H9 (cell line): ENCODE results near the gene SLCO6A1. TPM values are rescaled to one million over a fixed set of nuclear protein-coding genes. Genes with fewer than 3 reads are reported as not detected.

ENCODE experiments used
- DNase-seq: peaks from one replicate; pipeline ENCODE4 v3.0.0-alpha.2; 2017
- H2AFZ ChIP-seq: one replicate; pipeline ENCODE4 v1.6.1; 2013; ENCODE audit warnings: mild to moderate bottlenecking, low read length, control low read depth, moderate library complexity
- H2AK5ac ChIP-seq: 2 replicates; pipeline ENCODE4 v1.6.1; 2013; ENCODE audit warnings: low read length, control low read depth, mixed read lengths; ENCODE audit not compliant: insufficient read length
- H2BK120ac ChIP-seq: one replicate; pipeline ENCODE4 v1.6.1; 2013; ENCODE audit warnings: low read depth, mild to moderate bottlenecking, low read length, control low read depth, inconsistent platforms; ENCODE audit not compliant: poor library complexity, severe bottlenecking
- H2BK12ac ChIP-seq: 2 replicates; pipeline ENCODE4 v1.6.1; 2013; ENCODE audit warnings: low read length, control low read depth, mixed read lengths, low read depth; ENCODE audit not compliant: insufficient read length
- H2BK15ac ChIP-seq: 2 replicates; pipeline ENCODE4 v1.6.1; 2013; ENCODE audit warnings: low read depth, low read length, control low read depth
- H2BK20ac ChIP-seq: one replicate; pipeline ENCODE4 v1.6.1; 2013; ENCODE audit warnings: low read depth, mild to moderate bottlenecking, low read length, control low read depth, inconsistent platforms; ENCODE audit not compliant: poor library complexity, severe bottlenecking
- H2BK5ac ChIP-seq: 2 replicates; pipeline ENCODE4 v1.6.1; 2013; ENCODE audit warnings: low read length, control low read depth, mixed read lengths; ENCODE audit not compliant: insufficient read length
- H3K14ac ChIP-seq: 2 replicates; pipeline ENCODE4 v1.6.1; 2013; ENCODE audit warnings: low read length, control low read depth; ENCODE audit not compliant: insufficient read depth
- H3K18ac ChIP-seq: 2 replicates; pipeline ENCODE4 v1.6.1; 2013; ENCODE audit warnings: low read depth, mild to moderate bottlenecking, mixed read lengths, low read length, control low read depth; ENCODE audit not compliant: insufficient read length
- H3K23ac ChIP-seq: 2 replicates; pipeline ENCODE4 v1.6.1; 2013; ENCODE audit warnings: low read length, control low read depth, mixed read lengths, low read depth; ENCODE audit not compliant: insufficient read length
- H3K23me2 ChIP-seq: 2 replicates; pipeline ENCODE4 v1.6.1; 2013; ENCODE audit warnings: low read depth, mild to moderate bottlenecking, mixed read lengths, low read length, control low read depth; ENCODE audit not compliant: insufficient read length, poor library complexity, severe bottlenecking
- H3K27ac ChIP-seq: 2 replicates; pipeline ENCODE4 v1.5.1; 2013; ENCODE audit warnings: low read length, control low read depth, mixed read lengths, low read depth; ENCODE audit not compliant: insufficient read length
- H3K27me3 ChIP-seq: 2 replicates; pipeline ENCODE4 v1.6.1; 2013; ENCODE audit warnings: low read length, control low read depth, inconsistent platforms; ENCODE audit not compliant: insufficient read depth
- H3K4ac ChIP-seq: 2 replicates; pipeline ENCODE4 v1.6.1; 2013; ENCODE audit warnings: low read depth, mild to moderate bottlenecking, control low read depth, inconsistent platforms, low read length, moderate library complexity
- H3K4me1 ChIP-seq: 2 replicates; pipeline ENCODE4 v1.6.1; 2013; ENCODE audit warnings: low read length, control low read depth, inconsistent platforms; ENCODE audit not compliant: insufficient read depth
- H3K4me2 ChIP-seq: 2 replicates; pipeline ENCODE4 v1.6.1; 2013; ENCODE audit warnings: low read length, control low read depth, mixed read lengths; ENCODE audit not compliant: insufficient read length, insufficient read depth
- H3K56ac ChIP-seq: 2 replicates; pipeline ENCODE4 v1.6.1; 2013; ENCODE audit warnings: low read depth, mild to moderate bottlenecking, mixed read lengths, low read length, control low read depth; ENCODE audit not compliant: insufficient read length
- H3K79me1 ChIP-seq: 2 replicates; pipeline ENCODE4 v1.6.1; 2013; ENCODE audit warnings: low read depth, mild to moderate bottlenecking, moderate library complexity, low read length, control low read depth, inconsistent platforms; ENCODE audit not compliant: insufficient read depth, poor library complexity, severe bottlenecking
- H3K79me2 ChIP-seq: 2 replicates; pipeline ENCODE4 v1.6.1; 2013; ENCODE audit warnings: low read length, control low read depth, inconsistent platforms; ENCODE audit not compliant: insufficient read depth
- H3K9ac ChIP-seq: 2 replicates; pipeline ENCODE4 v1.6.1; 2013; ENCODE audit warnings: low read length, control low read depth, mixed read lengths; ENCODE audit not compliant: insufficient read length; ENCODE audit errors: extremely low read depth
- H3K9me3 ChIP-seq: one replicate; pipeline ENCODE4 v1.6.1; 2013; ENCODE audit warnings: low read depth, low read length, inconsistent platforms; ENCODE audit not compliant: control insufficient read depth
- H3T11ph ChIP-seq: one replicate; pipeline ENCODE4 v1.6.1; 2013; ENCODE audit warnings: mild to moderate bottlenecking, low read length, control low read depth, inconsistent platforms
- H4K20me1 ChIP-seq: one replicate; pipeline ENCODE4 v1.6.1; 2013; ENCODE audit not compliant: control insufficient read depth, insufficient read length, insufficient read depth
- H4K5ac ChIP-seq: 2 replicates; pipeline ENCODE4 v1.6.1; 2013; ENCODE audit warnings: low read depth, mild to moderate bottlenecking, mixed read lengths, low read length, control low read depth; ENCODE audit not compliant: insufficient read length
- H4K8ac ChIP-seq: replicated peaks from 2 replicates; pipeline ENCODE4 v1.6.1; 2013; ENCODE audit warnings: low read length, control low read depth, mixed read lengths, low read depth; ENCODE audit not compliant: insufficient read length
- H4K91ac ChIP-seq: 2 replicates; pipeline ENCODE4 v1.6.1; 2013; ENCODE audit warnings: low read depth, mild to moderate bottlenecking, moderate library complexity, mixed read lengths, low read length, control low read depth; ENCODE audit not compliant: insufficient read length
- H3K27ac Mint-ChIP-seq, 3 experiments: 2 replicates in 2 of 3; 3 replicates in 1 of 3; pipeline ENCODE4 v1.8.0; 2020 to 2021; ENCODE audit warnings: mixed read lengths in 3 of 3, mild to moderate bottlenecking in 1 of 3, moderate library complexity in 1 of 3
- H3K27me3 Mint-ChIP-seq: 2 replicates; pipeline ENCODE4 v1.8.0; 2021; ENCODE audit warnings: low read depth, mild to moderate bottlenecking, moderate library complexity, mixed read lengths
- H3K36me3 Mint-ChIP-seq, 3 experiments: 2 replicates in 2 of 3; 3 replicates in 1 of 3; pipeline ENCODE4 v1.8.0; 2020 to 2021; ENCODE audit warnings: low read depth in 3 of 3, mixed read lengths in 3 of 3; ENCODE audit not compliant: insufficient read depth in 1 of 3
- H3K4me1 Mint-ChIP-seq, 2 experiments: 2 replicates each; pipeline ENCODE4 v1.8.0; 2020; ENCODE audit warnings: mixed read lengths in 2 of 2
- H3K4me3 Mint-ChIP-seq, 2 experiments: 2 replicates in 1 of 2; 3 replicates in 1 of 2; pipeline ENCODE4 v1.8.0; 2020 to 2021; ENCODE audit warnings: mild to moderate bottlenecking in 2 of 2, mixed read lengths in 2 of 2, moderate library complexity in 1 of 2
- H3K9me3 Mint-ChIP-seq, 2 experiments: 2 replicates in 1 of 2; 3 replicates in 1 of 2; pipeline ENCODE4 v1.8.0; 2020; ENCODE audit warnings: mild to moderate bottlenecking in 2 of 2, mixed read lengths in 2 of 2, moderate library complexity in 1 of 2
- CTCF ChIP-seq: fragments of 200-600 bp; sonication (generic); conservative IDR thresholded peaks from 3 replicates; pipeline ENCODE4 v1.8.0; 2021; ENCODE audit warnings: antibody characterized with exemption, mild to moderate bottlenecking
- WGBS: extraction: QIAGEN DNeasy Blood & Tissue Kit; methylation state at CpG from one replicate; pipeline ENCODE4 v1.1.7; 2013; ENCODE audit warnings: missing lambda C conversion rate, low lambda C conversion rate, mixed read lengths; ENCODE audit not compliant: insufficient read length; ENCODE audit errors: extremely low coverage; 5-methylcytosine and 5-hydroxymethylcytosine counted together
- total RNA-seq: library from RNA; stranded (reverse); gene quantifications from 2 replicates; pipeline ENCODE4 v1.2.1, GENCODE V29; 2021

The SLCO6A1 gene
- total RNA-seq, 1 experiment from 2014 or later, result 0.46 TPM

- Histone ChIP-seq H3K27me3 (no peaks in the 10 kb centered on the region), H3K4ac (no peak overlapping the region), H3T11ph (no peak overlapping the region), H3K23me2 (no peaks in the 10 kb centered on the region), H2BK20ac (no peak overlapping the region), H3K23ac (no peak overlapping the region), H3K79me1 (no peaks in the 10 kb centered on the region), H4K20me1 (no peaks in the 10 kb centered on the region), H4K5ac (no peak overlapping the region), H3K4me2 (no peak overlapping the region), H2BK12ac (no peak overlapping the region), H2AK5ac (no peak overlapping the region), H2BK120ac (no peak overlapping the region), H3K9me3 (no peaks in the 10 kb centered on the region), H2AFZ (no peak overlapping the region), H4K8ac (no peak overlapping the region), H4K91ac (no peak overlapping the region), H3K18ac (no peak overlapping the region), H3K14ac (no peak overlapping the region), H3K4me1 (no peaks in the 10 kb centered on the region), H2BK15ac (no peak overlapping the region), H3K79me2 (no peaks in the 10 kb centered on the region), H3K56ac (no peak overlapping the region), H2BK5ac (no peak overlapping the region), H3K27ac (no peak overlapping the region), H3K9ac (no peak overlapping the region)
- no peaks in the 10 kb centered on the region for H3K27me3 Mint-ChIP-seq
- no peaks in the 10 kb centered on the region for H3K4me1 Mint-ChIP-seq
- no peak overlapping the region for H3K27ac Mint-ChIP-seq
- no CpG with 5 or more reads among the region's 2 CpGs for WGBS
- no peak for DNase-seq
- TF ChIP-seq CTCF, result no peak
- H3K4me3 Mint-ChIP-seq, result no peak overlapping the region
- H3K9me3 Mint-ChIP-seq, result peaks cover 0 to under 1% of the 10 kb centered on the region in 2 experiments; a peak in 3 of 5 replicates
- no peaks in the 10 kb centered on the region; a peak in 1 of 7 replicates for H3K36me3 Mint-ChIP-seq
These were observed 174.1 kb downstream of the SLCO6A1 start for GRCh38 chr5:102324714-102325113.

Other genes starting within 250 kb of the SLCO6A1 start
- gene SLCO4C1, start 202.7 kb downstream of the SLCO6A1 start, total RNA-seq, result 4.8 and 5.6 TPM in 2 replicates